Panc1 (cell line): ENCODE data around the gene RAB11FIP5. TPM values are rescaled to one million over a fixed set of nuclear protein-coding genes. Genes with fewer than 3 reads are reported as not detected.

ENCODE experiments used
- ATAC-seq: fragments of 200-7000 bp; cut with Tn5 transposase; 2 replicates; pipeline ENCODE4 v1.9.1; 2020; ENCODE audit warnings: mild to moderate bottlenecking, moderate library complexity
- BruUV-seq: library from RNA; stranded (reverse); fragments of 400-500 nt; replicated peaks from 2 replicates; lab custom pipeline; 2021; lab: Mats Ljungman, UMichigan
- CTCF ChIA-PET: fragments of 300-600 bp; sonication (Branson Sonifier 250); formaldehyde crosslinking; loops from one replicate; lab custom pipeline; 2022; ENCODE audit warnings: antibody characterized with exemption; lab: Charles Lee
- POLR2A ChIA-PET: fragments of 300-600 bp; sonication (Branson Sonifier 250); formaldehyde crosslinking; loops from one replicate; lab custom pipeline; 2022; ENCODE audit warnings: antibody characterized with exemption; lab: Charles Lee
- DNase-seq: peaks from one replicate; pipeline ENCODE4 v3.0.0-alpha.2; 2010; ENCODE audit warnings: low read depth, low spot score
- H3K27ac ChIP-seq: 2 replicates; pipeline ENCODE4 v1.5.1; 2011; ENCODE audit warnings: mild to moderate bottlenecking, low read length, inconsistent platforms
- H3K27me3 ChIP-seq: fragments of 200-500 bp; sonication (Bioruptor generic); 2 replicates; pipeline ENCODE4 v1.6.0; 2014; ENCODE audit warnings: low read length, inconsistent platforms; ENCODE audit not compliant: control insufficient read depth, insufficient read depth
- H3K36me3 ChIP-seq: fragments of 200-500 bp; sonication (Bioruptor generic); 2 replicates; pipeline ENCODE4 v1.5.1; 2014; ENCODE audit warnings: inconsistent platforms, mild to moderate bottlenecking, low read length, moderate library complexity; ENCODE audit not compliant: control insufficient read depth, insufficient read depth
- H3K4me1 ChIP-seq: 2 replicates; pipeline ENCODE4 v1.5.1; 2011; ENCODE audit warnings: inconsistent platforms, mild to moderate bottlenecking, low read length, moderate library complexity; ENCODE audit not compliant: control insufficient read depth, insufficient read depth
- H3K4me3 ChIP-seq, 2 experiments: 2 replicates each; pipeline ENCODE4 v1.5.1; 2011 to 2012; ENCODE audit warnings: low read depth in 2 of 2, low read length in 2 of 2, mild to moderate bottlenecking in 2 of 2, inconsistent platforms in 1 of 2, moderate library complexity in 1 of 2
- H3K9me3 ChIP-seq: fragments of 200-500 bp; sonication (Bioruptor generic); 2 replicates; pipeline ENCODE4 v1.5.1; 2014; ENCODE audit warnings: low read depth, mild to moderate bottlenecking, inconsistent platforms, low read length, moderate library complexity; ENCODE audit not compliant: control insufficient read depth, insufficient read depth
- POLR2AphosphoS5 ChIP-seq: IDR thresholded peaks from 2 replicates; pipeline ENCODE4 v1.6.1; 2012; ENCODE audit warnings: mild to moderate bottlenecking, low read depth, low read length, moderate library complexity
- SIN3A ChIP-seq: IDR thresholded peaks from 2 replicates; pipeline ENCODE4 v1.6.1; 2012; ENCODE audit warnings: low read depth, mild to moderate bottlenecking, low read length, moderate library complexity, borderline replicate concordance; ENCODE audit not compliant: insufficient read depth
- TCF7L2 ChIP-seq: IDR thresholded peaks from 2 replicates; pipeline ENCODE4 v1.6.1; 2011; ENCODE audit warnings: mild to moderate bottlenecking, low read depth, low read length, inconsistent platforms
- in situ Hi-C: cut with HindIII; loops from 2 replicates; pipeline ENCODE4 v1.10.0; 2016; ENCODE audit warnings: low sequenced_read_pairs, low pct_unique_long_range_greater_than_20kb
- intact Hi-C: fragments of 100-400 bp; cut with micrococcal nuclease; formaldehyde crosslinking; loops from one replicate; pipeline ENCODE4 v1.10.0; 2022; ENCODE audit not compliant: unreplicated experiment
- total RNA-seq: library from RNA; stranded (reverse); gene quantifications from one replicate; pipeline ENCODE4 v1.2.1, GENCODE V29; 2021; ENCODE audit not compliant: unreplicated experiment
- TF ChIP-seq, protein P1 (sequence below), 2 experiments: IDR thresholded peaks; 2 replicates each; pipeline ENCODE4 v1.6.1; 2011 to 2012; ENCODE audit warnings: low read depth in 2 of 2, control low read depth in 1 of 2, low read length in 1 of 2, mild to moderate bottlenecking in 1 of 2, moderate library complexity in 1 of 2; ENCODE audit not compliant: insufficient read depth in 1 of 2
- TF ChIP-seq, protein P2 (sequence below): fragments of 450-650 bp; IDR thresholded peaks from 2 replicates; pipeline ENCODE4 v1.5.1; 2017; ENCODE audit warnings: mild to moderate bottlenecking

RAB11FIP5 gene
- total RNA-seq, 1 experiment from 2014 or later: 27.3 TPM

DNA sequence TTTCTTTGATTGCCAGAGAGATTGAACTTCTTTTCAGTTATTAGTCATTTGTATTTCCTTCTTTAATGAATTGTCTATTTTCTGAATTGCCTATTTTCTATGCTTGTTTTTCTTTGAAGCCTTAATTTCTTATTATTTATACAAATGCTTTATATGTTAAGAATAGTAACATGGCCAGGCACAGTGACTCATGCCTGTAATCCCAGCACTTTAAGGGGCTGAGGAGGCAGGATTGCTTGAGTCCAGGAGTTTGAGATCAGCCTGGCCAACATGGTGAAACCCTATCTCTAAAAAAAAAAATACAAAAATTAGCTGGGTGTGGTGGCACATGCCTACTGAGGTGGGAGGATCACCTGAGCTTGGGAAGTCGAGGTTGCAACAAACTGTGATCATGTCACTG lies 4.7 kb upstream of the RAB11FIP5 start:
- DNase-seq: no peak
- intact Hi-C loops: no loop called here
- no peaks in the 10 kb centered on the region for H3K9me3 ChIP-seq
- no peaks in the 10 kb centered on the region; the same call in 1 of the 2 replicates for H3K36me3 ChIP-seq
- no peak for ATAC-seq
- H3K27ac ChIP-seq: no peak overlapping the region
- ChIA-PET POLR2A (no interaction called here), CTCF (no interaction called here)
- in situ Hi-C loops: no loop called here
- no peaks in the 10 kb centered on the region for H3K27me3 ChIP-seq
- TF ChIP-seq SIN3A (no peak), TCF7L2 (no peak)
- TF ChIP-seq, protein P1, sequence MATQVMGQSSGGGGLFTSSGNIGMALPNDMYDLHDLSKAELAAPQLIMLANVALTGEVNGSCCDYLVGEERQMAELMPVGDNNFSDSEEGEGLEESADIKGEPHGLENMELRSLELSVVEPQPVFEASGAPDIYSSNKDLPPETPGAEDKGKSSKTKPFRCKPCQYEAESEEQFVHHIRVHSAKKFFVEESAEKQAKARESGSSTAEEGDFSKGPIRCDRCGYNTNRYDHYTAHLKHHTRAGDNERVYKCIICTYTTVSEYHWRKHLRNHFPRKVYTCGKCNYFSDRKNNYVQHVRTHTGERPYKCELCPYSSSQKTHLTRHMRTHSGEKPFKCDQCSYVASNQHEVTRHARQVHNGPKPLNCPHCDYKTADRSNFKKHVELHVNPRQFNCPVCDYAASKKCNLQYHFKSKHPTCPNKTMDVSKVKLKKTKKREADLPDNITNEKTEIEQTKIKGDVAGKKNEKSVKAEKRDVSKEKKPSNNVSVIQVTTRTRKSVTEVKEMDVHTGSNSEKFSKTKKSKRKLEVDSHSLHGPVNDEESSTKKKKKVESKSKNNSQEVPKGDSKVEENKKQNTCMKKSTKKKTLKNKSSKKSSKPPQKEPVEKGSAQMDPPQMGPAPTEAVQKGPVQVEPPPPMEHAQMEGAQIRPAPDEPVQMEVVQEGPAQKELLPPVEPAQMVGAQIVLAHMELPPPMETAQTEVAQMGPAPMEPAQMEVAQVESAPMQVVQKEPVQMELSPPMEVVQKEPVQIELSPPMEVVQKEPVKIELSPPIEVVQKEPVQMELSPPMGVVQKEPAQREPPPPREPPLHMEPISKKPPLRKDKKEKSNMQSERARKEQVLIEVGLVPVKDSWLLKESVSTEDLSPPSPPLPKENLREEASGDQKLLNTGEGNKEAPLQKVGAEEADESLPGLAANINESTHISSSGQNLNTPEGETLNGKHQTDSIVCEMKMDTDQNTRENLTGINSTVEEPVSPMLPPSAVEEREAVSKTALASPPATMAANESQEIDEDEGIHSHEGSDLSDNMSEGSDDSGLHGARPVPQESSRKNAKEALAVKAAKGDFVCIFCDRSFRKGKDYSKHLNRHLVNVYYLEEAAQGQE (IDR thresholded peaks at IDR 0.05; ENCODE audit: insufficient read depth in 1 of 2, low read depth in 2 of 2, low read length in 1 of 2): no peak
- H3K4me1 ChIP-seq: peaks cover 5% of the 10 kb centered on the region; the same call in 1 of the 2 replicates
- no TSS peak for BruUV-seq
- H3K4me3 ChIP-seq: no peak overlapping the region

DNA sequence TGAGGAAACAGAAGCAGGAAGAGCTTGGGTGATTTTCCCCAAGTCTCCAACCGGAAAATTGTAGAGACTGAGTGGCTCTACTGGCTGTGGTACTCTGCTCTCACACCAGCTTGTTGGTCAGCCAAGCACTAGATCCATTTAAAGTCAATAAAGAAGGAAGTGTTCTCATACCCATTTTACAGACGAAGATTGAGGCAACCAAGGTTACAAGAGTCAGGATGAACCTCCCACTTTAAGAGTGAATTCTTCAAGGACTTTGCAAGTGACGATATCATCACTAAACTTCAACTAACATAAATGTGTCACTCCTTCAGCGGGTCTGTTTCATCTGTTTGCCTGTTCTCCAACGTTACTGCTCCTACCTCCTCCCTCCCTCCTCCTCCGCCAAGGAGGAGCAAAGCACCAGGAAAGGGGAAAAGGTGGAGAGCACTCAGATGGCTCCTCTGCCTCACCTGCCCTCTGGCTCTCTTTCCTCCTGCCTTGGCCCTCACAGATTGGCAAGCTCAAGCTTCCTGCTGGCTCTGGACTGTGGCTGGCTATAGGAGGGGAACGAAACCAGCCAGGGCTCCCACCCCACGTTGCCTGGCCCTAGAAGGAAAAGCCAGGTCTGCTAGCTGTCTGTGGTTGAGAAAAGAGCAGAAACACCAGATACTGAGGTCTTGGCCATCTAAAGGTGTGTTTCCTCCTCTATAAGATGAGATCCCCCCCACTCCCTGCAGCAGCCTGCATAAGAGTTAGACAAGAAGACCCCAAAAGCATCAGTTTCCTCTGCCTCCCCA lies 3.6 kb upstream of the RAB11FIP5 start:
- BruUV-seq: no TSS peak
- no peak for ATAC-seq

More for the DNA sequence above, 3.6 kb upstream of the RAB11FIP5 start:
- H3K4me3 ChIP-seq: no peak overlapping the region
- H3K4me1 ChIP-seq: peaks cover 6% of the 10 kb centered on the region
- no peak for DNase-seq
- ChIA-PET CTCF (no interaction called here), POLR2A (no interaction called here)
- no peaks in the 10 kb centered on the region for H3K9me3 ChIP-seq
- no peaks in the 10 kb centered on the region for H3K27me3 ChIP-seq
- H3K27ac ChIP-seq: no peak overlapping the region
- in situ Hi-C loops: no loop called here
- peaks cover 2% of the 10 kb centered on the region; the same call in 1 of the 2 replicates for H3K36me3 ChIP-seq
- TF ChIP-seq, protein P1 (IDR thresholded peaks at IDR 0.05; ENCODE audit: insufficient read depth in 1 of 2, low read depth in 2 of 2, low read length in 1 of 2): no peak
- TF ChIP-seq TCF7L2 (no peak), POLR2AphosphoS5 (no peak), SIN3A (no peak)
- TF ChIP-seq, protein P2, sequence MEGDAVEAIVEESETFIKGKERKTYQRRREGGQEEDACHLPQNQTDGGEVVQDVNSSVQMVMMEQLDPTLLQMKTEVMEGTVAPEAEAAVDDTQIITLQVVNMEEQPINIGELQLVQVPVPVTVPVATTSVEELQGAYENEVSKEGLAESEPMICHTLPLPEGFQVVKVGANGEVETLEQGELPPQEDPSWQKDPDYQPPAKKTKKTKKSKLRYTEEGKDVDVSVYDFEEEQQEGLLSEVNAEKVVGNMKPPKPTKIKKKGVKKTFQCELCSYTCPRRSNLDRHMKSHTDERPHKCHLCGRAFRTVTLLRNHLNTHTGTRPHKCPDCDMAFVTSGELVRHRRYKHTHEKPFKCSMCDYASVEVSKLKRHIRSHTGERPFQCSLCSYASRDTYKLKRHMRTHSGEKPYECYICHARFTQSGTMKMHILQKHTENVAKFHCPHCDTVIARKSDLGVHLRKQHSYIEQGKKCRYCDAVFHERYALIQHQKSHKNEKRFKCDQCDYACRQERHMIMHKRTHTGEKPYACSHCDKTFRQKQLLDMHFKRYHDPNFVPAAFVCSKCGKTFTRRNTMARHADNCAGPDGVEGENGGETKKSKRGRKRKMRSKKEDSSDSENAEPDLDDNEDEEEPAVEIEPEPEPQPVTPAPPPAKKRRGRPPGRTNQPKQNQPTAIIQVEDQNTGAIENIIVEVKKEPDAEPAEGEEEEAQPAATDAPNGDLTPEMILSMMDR: no peak
- intact Hi-C loops: no loop called here
